Breast epithelium (tissue), 4 donors: ENCODE data around the gene SHISA8. TPM values are rescaled to one million over a fixed set of nuclear protein-coding genes. Genes with fewer than 3 reads are reported as not detected.

ENCODE experiments used
- DNase-seq, 2 donors: peaks; one replicate each; pipeline ENCODE4 v3.0.0-alpha.2; 2019; ENCODE audit warnings: low spot score in 2 of 2
- H3K27ac ChIP-seq, 2 donors: fragments of 200-600 bp; sonication (generic) in 1 of 2; one replicate each; pipeline ENCODE4 v1.5.1; 2016 to 2019; ENCODE audit warnings: mild to moderate bottlenecking in 1 of 2
- H3K27me3 ChIP-seq, 2 donors: fragments of 200-600 bp; sonication (generic) in 1 of 2; one replicate each; pipeline versions ENCODE4 v1.5.1 to v1.6.0; 2017 to 2019; ENCODE audit warnings: control low read depth in 1 of 2, mild to moderate bottlenecking in 1 of 2
- H3K36me3 ChIP-seq: fragments of 200-600 bp; one replicate; pipeline ENCODE4 v1.5.1; 2019
- H3K4me1 ChIP-seq, 2 donors: fragments of 200-600 bp; sonication (generic); one replicate each; pipeline ENCODE4 v1.5.1; 2016 to 2019; ENCODE audit warnings: control low read depth in 1 of 2
- H3K4me3 ChIP-seq, 3 donors: fragments of 200-600 bp; sonication (generic); 1 replicate in 2 of 3; 2 replicates in 1 of 3; pipeline ENCODE4 v1.5.1; 2016 to 2019; ENCODE audit warnings: mild to moderate bottlenecking in 3 of 3, moderate library complexity in 2 of 3
- H3K9me3 ChIP-seq, 2 donors: fragments of 200-600 bp; sonication (generic) in 1 of 2; one replicate each; pipeline ENCODE4 v1.5.1; 2016 to 2019; ENCODE audit warnings: control low read depth in 1 of 2
- POLR2A ChIP-seq: fragments of 450-650 bp; IDR thresholded peaks from one replicate; pipeline ENCODE4 v1.6.1; 2016; ENCODE audit warnings: antibody characterized with exemption, mild to moderate bottlenecking, moderate library complexity
- POLR2AphosphoS5 ChIP-seq, 3 donors: sonication (generic); formaldehyde crosslinking; IDR thresholded peaks; one replicate each; pipeline ENCODE4 v1.6.1; 2017; ENCODE audit warnings: antibody characterized with exemption in 3 of 3
- intact Hi-C: fragments of 100-400 bp; cut with DNase I; formaldehyde crosslinking; loops from one replicate; pipeline ENCODE4 v1.15.1; 2023; ENCODE audit warnings: low total_unique reads
- total RNA-seq, 3 donors: library from RNA; depleted of rRNA; stranded (reverse); fragments of >200 nt; gene quantifications; one replicate each; pipeline ENCODE4 v1.1.0, GENCODE V29; 2016
- TF ChIP-seq, protein P1 (sequence below), 3 donors: fragments of 450-650 bp; IDR thresholded peaks; one replicate each; pipeline ENCODE4 v1.5.1; 2016 to 2017; ENCODE audit warnings: antibody characterized with exemption in 3 of 3, mild to moderate bottlenecking in 3 of 3, moderate library complexity in 3 of 3

The SHISA8 gene
- total RNA-seq, 3 donors from 2014 or later, result not detected

GRCh38 chr22:41892721-41893120 lies 22.2 kb downstream of the SHISA8 start:
- TF ChIP-seq POLR2A, result no peak
- TF ChIP-seq POLR2AphosphoS5 (IDR thresholded peaks at IDR 0.05), result no peak
- TF ChIP-seq, protein P1, sequence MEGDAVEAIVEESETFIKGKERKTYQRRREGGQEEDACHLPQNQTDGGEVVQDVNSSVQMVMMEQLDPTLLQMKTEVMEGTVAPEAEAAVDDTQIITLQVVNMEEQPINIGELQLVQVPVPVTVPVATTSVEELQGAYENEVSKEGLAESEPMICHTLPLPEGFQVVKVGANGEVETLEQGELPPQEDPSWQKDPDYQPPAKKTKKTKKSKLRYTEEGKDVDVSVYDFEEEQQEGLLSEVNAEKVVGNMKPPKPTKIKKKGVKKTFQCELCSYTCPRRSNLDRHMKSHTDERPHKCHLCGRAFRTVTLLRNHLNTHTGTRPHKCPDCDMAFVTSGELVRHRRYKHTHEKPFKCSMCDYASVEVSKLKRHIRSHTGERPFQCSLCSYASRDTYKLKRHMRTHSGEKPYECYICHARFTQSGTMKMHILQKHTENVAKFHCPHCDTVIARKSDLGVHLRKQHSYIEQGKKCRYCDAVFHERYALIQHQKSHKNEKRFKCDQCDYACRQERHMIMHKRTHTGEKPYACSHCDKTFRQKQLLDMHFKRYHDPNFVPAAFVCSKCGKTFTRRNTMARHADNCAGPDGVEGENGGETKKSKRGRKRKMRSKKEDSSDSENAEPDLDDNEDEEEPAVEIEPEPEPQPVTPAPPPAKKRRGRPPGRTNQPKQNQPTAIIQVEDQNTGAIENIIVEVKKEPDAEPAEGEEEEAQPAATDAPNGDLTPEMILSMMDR (IDR thresholded peaks at IDR 0.05), result no peak
- no peak for DNase-seq
- H3K27ac ChIP-seq, result no peak overlapping the region
- no peaks in the 10 kb centered on the region for H3K27me3 ChIP-seq
- H3K9me3 ChIP-seq, result no peaks in the 10 kb centered on the region
- intact Hi-C loops, result no loop called here
- no peaks in the 10 kb centered on the region for H3K4me1 ChIP-seq
- no peaks in the 10 kb centered on the region for H3K36me3 ChIP-seq
- no peak overlapping the region for H3K4me3 ChIP-seq

DNA sequence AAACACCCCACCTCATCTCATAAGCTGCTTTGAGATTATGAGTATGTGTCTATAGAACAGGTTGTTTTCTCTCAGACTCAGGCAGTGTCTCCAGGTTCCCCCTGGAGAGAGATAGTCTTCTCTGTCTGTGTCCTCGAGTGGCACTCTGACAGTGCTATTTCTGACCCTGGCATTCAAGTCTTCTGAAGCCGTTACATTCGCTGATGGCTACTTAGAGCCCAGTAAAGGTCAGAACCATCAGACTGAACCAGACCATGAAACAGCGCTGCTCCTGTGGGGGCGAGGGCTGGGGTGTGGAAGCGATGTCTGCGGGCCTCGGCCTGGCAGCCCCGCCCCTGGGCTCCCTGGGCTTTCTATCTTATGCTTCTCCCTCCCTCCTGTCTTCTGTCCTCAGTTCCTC lies 23.5 kb downstream of the SHISA8 start:
- TF ChIP-seq, protein P1 (IDR thresholded peaks at IDR 0.05), result no peak
- TF ChIP-seq POLR2A (no peak), POLR2AphosphoS5 (IDR thresholded peaks at IDR 0.05) (no peak)
- Histone ChIP-seq H3K4me3 (no peak overlapping the region), H3K9me3 (no peaks in the 10 kb centered on the region), H3K27me3 (no peaks in the 10 kb centered on the region), H3K36me3 (no peaks in the 10 kb centered on the region), H3K4me1 (no peaks in the 10 kb centered on the region), H3K27ac (no peak overlapping the region)
- no peak for DNase-seq
- intact Hi-C loops, result no loop called here

DNA sequence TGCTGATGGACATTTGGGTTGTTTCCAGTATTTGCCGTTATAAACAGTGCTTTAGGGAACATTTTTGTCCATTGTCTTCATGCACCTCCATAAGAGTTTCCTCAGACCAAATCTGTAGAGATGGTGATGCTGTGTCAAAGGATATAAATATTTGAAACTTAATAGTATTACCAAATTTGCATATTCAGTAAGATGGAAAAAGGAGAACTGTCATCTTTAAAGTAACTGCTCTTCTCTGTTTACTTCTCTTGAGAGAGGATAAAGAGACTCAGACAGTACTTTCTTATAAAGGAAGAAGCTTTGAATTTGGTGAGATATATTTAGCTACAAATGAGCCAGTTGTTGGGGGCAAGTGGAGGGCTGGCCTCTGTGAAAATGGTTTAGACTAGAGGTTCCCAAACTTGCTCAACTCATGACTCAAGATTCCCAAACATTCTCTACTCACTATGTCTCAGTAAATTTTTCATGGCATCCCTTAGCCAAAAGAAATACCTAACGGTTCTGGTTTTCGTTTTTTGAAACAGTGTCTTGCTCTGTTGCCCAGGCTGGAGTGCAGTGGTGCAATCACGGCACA lies 26.2 kb downstream of the SHISA8 start:
- intact Hi-C loops, result no loop called here
- Histone ChIP-seq H3K4me3 (no peak overlapping the region), H3K4me1 (no peaks in the 10 kb centered on the region), H3K27ac (no peak overlapping the region), H3K36me3 (peaks cover 2% of the 10 kb centered on the region), H3K27me3 (no peaks in the 10 kb centered on the region), H3K9me3 (no peaks in the 10 kb centered on the region)
- DNase-seq, result no peak
- TF ChIP-seq, protein P1 (IDR thresholded peaks at IDR 0.05), result no peak
- TF ChIP-seq POLR2A (no peak), POLR2AphosphoS5 (IDR thresholded peaks at IDR 0.05) (no peak)

GRCh38 chr22:41885516-41885915 lies 29.4 kb downstream of the SHISA8 start:
- H3K9me3 ChIP-seq, result no peaks in the 10 kb centered on the region
- H3K4me3 ChIP-seq, result no peak overlapping the region
- H3K4me1 ChIP-seq, result no peaks in the 10 kb centered on the region
- DNase-seq, result no peak
- no peak overlapping the region for H3K27ac ChIP-seq
- TF ChIP-seq POLR2AphosphoS5 (IDR thresholded peaks at IDR 0.05) (no peak), POLR2A (no peak)
- TF ChIP-seq, protein P1 (IDR thresholded peaks at IDR 0.05), result no peak
- intact Hi-C loops, result no loop called here
- H3K27me3 ChIP-seq, result no peaks in the 10 kb centered on the region
- H3K36me3 ChIP-seq, result peaks cover 9% of the 10 kb centered on the region

GRCh38 chr22:41885116-41885515 lies 29.8 kb downstream of the SHISA8 start:
- TF ChIP-seq POLR2AphosphoS5 (IDR thresholded peaks at IDR 0.05) (no peak), POLR2A (no peak)
- TF ChIP-seq, protein P1 (IDR thresholded peaks at IDR 0.05), result no peak

More at GRCh38 chr22:41885116-41885515, 29.8 kb downstream of the SHISA8 start:
- Histone ChIP-seq H3K4me1 (no peaks in the 10 kb centered on the region), H3K4me3 (no peak overlapping the region), H3K36me3 (peaks cover 9% of the 10 kb centered on the region), H3K9me3 (no peaks in the 10 kb centered on the region), H3K27ac (no peak overlapping the region), H3K27me3 (no peaks in the 10 kb centered on the region)
- no peak for DNase-seq
- intact Hi-C loops, result no loop called here
